ENCODE results near the gene PPP1R3E. TPM values are rescaled to one million over a fixed set of nuclear protein-coding genes. Genes with fewer than 3 reads are reported as not detected.

The PPP1R3E gene
- total RNA-seq, 1 experiment from 2014 or later: 3.9 TPM

GRCh38 chr14:23300687-23301223 is 1.9 kb downstream of the PPP1R3E start:
- Mint-ChIP-seq H3K9me3 (no peaks in the 10 kb centered on the region), H3K27me3 (ENCODE audit: low read depth) (peaks cover 69% of the 10 kb centered on the region), H3K4me3 (peak overlapping the region; percentile 84 to 89), H3K4me1 (peaks cover 11 to 20% of the 10 kb centered on the region in 2 experiments), H3K27ac (peak overlapping the region in 1 of 3 experiments; percentile 97; a peak in 1 of 7 replicates), H3K36me3 (ENCODE audit: insufficient read depth in 1 of 3, low read depth in 3 of 3) (peaks cover 0 to 10% (median 0%) of the 10 kb centered on the region in 3 experiments; a peak in 1 of 7 replicates)
- Histone ChIP-seq H3K23ac (ENCODE audit: insufficient read length, low read depth, low read length) (no peak overlapping the region), H3K9ac (ENCODE audit: extremely low read depth, insufficient read length, low read length) (peak overlapping the region; percentile 21), H3K23me2 (ENCODE audit: insufficient read length, low read depth, low read length, poor library complexity, severe bottlenecking) (peaks cover 17% of the 10 kb centered on the region), H4K20me1 (ENCODE audit: control insufficient read depth, insufficient read depth, insufficient read length) (no peaks in the 10 kb centered on the region), H3T11ph (ENCODE audit: low read length) (no peak overlapping the region), H4K91ac (ENCODE audit: insufficient read length, low read depth, low read length) (no peak overlapping the region), H3K79me1 (ENCODE audit: insufficient read depth, low read depth, low read length, poor library complexity, severe bottlenecking) (no peaks in the 10 kb centered on the region), H2BK120ac (ENCODE audit: low read depth, low read length, poor library complexity, severe bottlenecking) (no peak overlapping the region), H2AK5ac (ENCODE audit: insufficient read length, low read length) (no peak overlapping the region), H2BK5ac (ENCODE audit: insufficient read length, low read length) (no peak overlapping the region), H3K18ac (ENCODE audit: insufficient read length, low read depth, low read length) (no peak overlapping the region), H4K8ac (replicated peaks; ENCODE audit: insufficient read length, low read depth, low read length) (no peak overlapping the region), H3K4me2 (ENCODE audit: insufficient read depth, insufficient read length, low read length) (peak overlapping the region; percentile 84), H3K27ac (ENCODE audit: insufficient read length, low read depth, low read length) (no peak overlapping the region), H4K5ac (ENCODE audit: insufficient read length, low read depth, low read length) (no peak overlapping the region), H2AFZ (ENCODE audit: low read length) (no peak overlapping the region), H2BK12ac (ENCODE audit: insufficient read length, low read depth, low read length) (no peak overlapping the region), H3K14ac (ENCODE audit: insufficient read depth, low read length) (no peak overlapping the region), H3K4me1 (ENCODE audit: insufficient read depth, low read length) (no peaks in the 10 kb centered on the region), H3K79me2 (ENCODE audit: insufficient read depth, low read length) (no peaks in the 10 kb centered on the region), H3K56ac (ENCODE audit: insufficient read length, low read depth, low read length) (no peak overlapping the region), H2BK15ac (ENCODE audit: low read depth, low read length) (no peak overlapping the region), H3K27me3 (ENCODE audit: insufficient read depth, low read length) (peaks cover 20% of the 10 kb centered on the region), H3K4ac (ENCODE audit: low read depth, low read length) (no peak overlapping the region), H2BK20ac (ENCODE audit: low read depth, low read length, poor library complexity, severe bottlenecking) (no peak overlapping the region), H3K9me3 (ENCODE audit: control insufficient read depth, low read depth, low read length) (no peaks in the 10 kb centered on the region)
- DNase-seq: no peak
- TF ChIP-seq CTCF (conservative IDR thresholded peaks at IDR 0.05): no peak
- no CpG with 5 or more reads among the region's 13 CpGs for WGBS (ENCODE audit: extremely low coverage, insufficient read length, low lambda C conversion rate)

Data from H9 (cell line).